ENCODE data around the gene SMARCD1. TPM values are rescaled to one million over a fixed set of nuclear protein-coding genes. Genes with fewer than 3 reads are reported as not detected.

Gene SMARCD1
- total RNA-seq, 6 experiments from 2014 or later: 37.6 to 59.1 (median 44.2) TPM

GRCh38 chr12:50097952-50098351 is 12.8 kb downstream of the SMARCD1 start:
- Mint-ChIP-seq H3K27me3 (ENCODE audit: insufficient read depth) (no peaks in the 10 kb centered on the region; the same call in 1 of the 2 replicates), H3K9me3 (no peaks in the 10 kb centered on the region), H3K27ac (no peak overlapping the region), H3K4me3 (no peak overlapping the region), H3K4me1 (ENCODE audit: low read depth) (peaks cover 34% of the 10 kb centered on the region), H3K36me3 (ENCODE audit: low read depth) (peaks cover 36% of the 10 kb centered on the region)
- no peak for TF ChIP-seq CTCF (IDR thresholded peaks at IDR 0.05)
- DNase-seq: no peak

- Mint-ChIP-seq H3K9me3 (no peaks in the 10 kb centered on the region), H3K4me3 (no peak overlapping the region), H3K36me3 (ENCODE audit: low read depth) (peaks cover 36% of the 10 kb centered on the region), H3K4me1 (ENCODE audit: low read depth) (peaks cover 34% of the 10 kb centered on the region), H3K27me3 (ENCODE audit: insufficient read depth) (no peaks in the 10 kb centered on the region; the same call in 1 of the 2 replicates), H3K27ac (peak overlapping the region; percentile 71)
- no peak for TF ChIP-seq CTCF (IDR thresholded peaks at IDR 0.05)
- DNase-seq: peak; percentile 43
These were observed 14.3 kb downstream of the SMARCD1 start for GRCh38 chr12:50099302-50100008.

- no peak overlapping the region for H3K4me3 Mint-ChIP-seq
- no peak for TF ChIP-seq CTCF (IDR thresholded peaks at IDR 0.05)
- peaks cover 34% of the 10 kb centered on the region for H3K4me1 Mint-ChIP-seq (ENCODE audit: low read depth)
- peaks cover 28% of the 10 kb centered on the region for H3K36me3 Mint-ChIP-seq (ENCODE audit: low read depth)
- H3K27me3 Mint-ChIP-seq (ENCODE audit: insufficient read depth): peaks cover under 1% of the 10 kb centered on the region
- no peak for DNase-seq
- H3K27ac Mint-ChIP-seq: peak overlapping the region; percentile 16; the same call in 1 of the 2 replicates
- no peaks in the 10 kb centered on the region for H3K9me3 Mint-ChIP-seq
These were observed 15.4 kb downstream of the SMARCD1 start for GRCh38 chr12:50100561-50100960.

GRCh38 chr12:50101663-50102062 is 16.5 kb downstream of the SMARCD1 start:
- peaks cover 9% of the 10 kb centered on the region for H3K27me3 Mint-ChIP-seq (ENCODE audit: insufficient read depth)
- TF ChIP-seq CTCF (IDR thresholded peaks at IDR 0.05): peak; percentile 73
- H3K4me1 Mint-ChIP-seq (ENCODE audit: low read depth): peaks cover 34% of the 10 kb centered on the region
- peak; percentile 51 for DNase-seq
- H3K9me3 Mint-ChIP-seq: no peaks in the 10 kb centered on the region
- H3K36me3 Mint-ChIP-seq (ENCODE audit: low read depth): peaks cover 18% of the 10 kb centered on the region
- H3K4me3 Mint-ChIP-seq: no peak overlapping the region
- H3K27ac Mint-ChIP-seq: peak overlapping the region; percentile 53

GRCh38 chr12:50102131-50102531 is 17.0 kb downstream of the SMARCD1 start:
- no peak for TF ChIP-seq CTCF (IDR thresholded peaks at IDR 0.05)
- Mint-ChIP-seq H3K27ac (no peak overlapping the region), H3K36me3 (ENCODE audit: low read depth) (peaks cover 14% of the 10 kb centered on the region)

More at GRCh38 chr12:50102131-50102531, 17.0 kb downstream of the SMARCD1 start:
- peaks cover 34% of the 10 kb centered on the region for H3K4me1 Mint-ChIP-seq (ENCODE audit: low read depth)
- no peak overlapping the region for H3K4me3 Mint-ChIP-seq
- no peaks in the 10 kb centered on the region for H3K9me3 Mint-ChIP-seq
- peaks cover 9% of the 10 kb centered on the region for H3K27me3 Mint-ChIP-seq (ENCODE audit: insufficient read depth)
- DNase-seq: no peak
